GM12878 (cell line): ENCODE results near the gene RNPEP. TPM values are rescaled to one million over a fixed set of nuclear protein-coding genes. Genes with fewer than 3 reads are reported as not detected.

Experiments
- ATAC-seq: fragments of 200-7000 bp; cut with Tn5 transposase; 3 replicates; pipeline ENCODE4 v1.9.1; 2020; ENCODE audit warnings: mild to moderate bottlenecking, moderate library complexity
- BruUV-seq: library from RNA; stranded (reverse); fragments of 400-500 nt; replicated peaks from 2 replicates; lab custom pipeline; 2021; lab: Mats Ljungman, UMichigan
- CTCF ChIA-PET: fragments of 300-600 bp; sonication (Branson Sonifier 250); formaldehyde crosslinking; extraction: SDS; loops from one replicate; lab custom pipeline; 2021; ENCODE audit warnings: inconsistent platforms; lab: Yijun Ruan, JAX
- POLR2A ChIA-PET: fragments of 350-600 bp; formaldehyde crosslinking; extraction: SDS; loops from one replicate; lab custom pipeline; 2021; ENCODE audit warnings: inconsistent platforms; lab: Charles Lee
- RAD21 ChIA-PET: fragments of 300-600 bp; sonication (Branson Sonifier 250); formaldehyde crosslinking; loops from one replicate; lab custom pipeline; 2023; ENCODE audit warnings: antibody characterized with exemption; ENCODE audit not compliant: unreplicated experiment; lab: Charles Lee
- SMC1A ChIA-PET: fragments of 300-600 bp; sonication (Branson Sonifier 250); formaldehyde crosslinking; loops from one replicate; lab custom pipeline; 2023; ENCODE audit not compliant: unreplicated experiment, uncharacterized antibody; lab: Charles Lee
- DNase-seq: peaks from one replicate; pipeline ENCODE4 v3.0.0-alpha.2; 2011; ENCODE audit warnings: low read depth, low spot score
- FAIRE-seq: peaks from 3 replicates; lab custom pipeline; 2011; peaks lifted over from hg19 to GRCh38; lab: Jason Lieb, UNC
- H2AFZ ChIP-seq: 2 replicates; pipeline ENCODE4 v1.6.0; 2011; ENCODE audit warnings: low read depth, low read length, control low read depth; ENCODE audit not compliant: control insufficient read depth
- H3K27ac ChIP-seq: 2 replicates; pipeline ENCODE4 v1.5.1; 2011; ENCODE audit warnings: control low read depth; ENCODE audit not compliant: control insufficient read depth, insufficient read depth
- H3K27me3 ChIP-seq, 2 experiments: replicated peaks in 1 of 2; 2 replicates each; pipeline versions ENCODE4 v1.6.0 to v1.6.1; 2011; ENCODE audit warnings: low read length in 1 of 2; ENCODE audit not compliant: control insufficient read depth in 2 of 2, insufficient read depth in 2 of 2
- H3K36me3 ChIP-seq, 2 experiments: 2 replicates each; pipeline ENCODE4 v1.5.1; 2011; ENCODE audit warnings: low read length in 1 of 2; ENCODE audit not compliant: control insufficient read depth in 2 of 2, insufficient read depth in 2 of 2
- H3K4me1 ChIP-seq: 2 replicates; pipeline ENCODE4 v1.6.1; 2011; ENCODE audit warnings: mild to moderate bottlenecking, low read length, moderate library complexity, mixed read lengths; ENCODE audit not compliant: control insufficient read depth, insufficient read depth
- H3K4me2 ChIP-seq: 2 replicates; pipeline ENCODE4 v1.6.0; 2011; ENCODE audit warnings: control low read depth; ENCODE audit not compliant: control insufficient read depth, insufficient read depth
- H3K4me3 ChIP-seq: fragments of 200-600 bp; sonication (generic); 2 replicates; pipeline ENCODE4 v1.5.1; 2016
- H3K79me2 ChIP-seq: 2 replicates; pipeline ENCODE4 v1.6.0; 2011; ENCODE audit warnings: low read length; ENCODE audit not compliant: control insufficient read depth, insufficient read depth
- H3K9ac ChIP-seq: 2 replicates; pipeline ENCODE4 v1.8.0; 2011; ENCODE audit warnings: low read length, control low read depth, mixed read lengths; ENCODE audit not compliant: control insufficient read depth, insufficient read depth
- H3K9me3 ChIP-seq: replicated peaks from 3 replicates; pipeline ENCODE4 v1.5.1; 2011; ENCODE audit warnings: mild to moderate bottlenecking, low read length; ENCODE audit not compliant: control insufficient read depth, insufficient read depth
- H4K20me1 ChIP-seq: 2 replicates; pipeline ENCODE4 v1.6.0; 2011; ENCODE audit not compliant: control insufficient read depth, insufficient read depth
- BHLHE40 ChIP-seq, 2 experiments: fragments of 450-650 bp in 1 of 2; IDR thresholded peaks; 2 replicates each; pipeline ENCODE4 v1.6.1; 2011 to 2017; ENCODE audit warnings: low read depth in 2 of 2, borderline replicate concordance in 1 of 2, improper control_type of control experiment in 1 of 2, low read length in 1 of 2, mild to moderate bottlenecking in 1 of 2
- E2F8 ChIP-seq: fragments of 450-650 bp; IDR thresholded peaks from 2 replicates; pipeline ENCODE4 v1.6.1; 2018; ENCODE audit warnings: mild to moderate bottlenecking, low read depth, moderate library complexity; ENCODE audit not compliant: partially characterized antibody
- HDAC2 ChIP-seq: fragments of 200-600 bp; sonication (generic); IDR thresholded peaks from 2 replicates; pipeline ENCODE4 v1.6.1; 2017
- HDAC6 ChIP-seq: fragments of 200-600 bp; sonication (generic); IDR thresholded peaks from one replicate; pipeline ENCODE4 v1.8.0; 2017; ENCODE audit warnings: antibody characterized with exemption; ENCODE audit not compliant: unreplicated experiment
- JUND ChIP-seq: IDR thresholded peaks from 2 replicates; pipeline ENCODE4 v1.6.1; 2012; ENCODE audit warnings: low read depth, mild to moderate bottlenecking, low read length, improper control_type of control experiment, moderate library complexity
- KAT2A ChIP-seq: conservative IDR thresholded peaks from 2 replicates; pipeline ENCODE4 v1.6.1; 2011; ENCODE audit warnings: low read depth, low read length; ENCODE audit not compliant: control insufficient read depth
- KDM1A ChIP-seq: fragments of 200-600 bp; sonication (generic); IDR thresholded peaks from 2 replicates; pipeline ENCODE4 v1.6.1; 2016; ENCODE audit warnings: borderline replicate concordance
- MEF2B ChIP-seq: fragments of 450-650 bp; IDR thresholded peaks from 2 replicates; pipeline ENCODE4 v1.6.1; 2018; ENCODE audit warnings: mild to moderate bottlenecking, moderate library complexity; ENCODE audit not compliant: partially characterized antibody, poor library complexity, severe bottlenecking
- MYC ChIP-seq: IDR thresholded peaks from 2 replicates; pipeline ENCODE4 v1.6.1; 2011; ENCODE audit warnings: mild to moderate bottlenecking, low read length, moderate library complexity, inconsistent platforms; ENCODE audit not compliant: insufficient read depth, insufficient replicate concordance, insufficient read length, severe bottlenecking
- POLR2AphosphoS5 ChIP-seq: IDR thresholded peaks from 2 replicates; pipeline ENCODE4 v1.6.1; 2011; ENCODE audit warnings: mild to moderate bottlenecking, low read length, inconsistent platforms
- POU2F2 ChIP-seq: IDR thresholded peaks from 3 replicates; pipeline ENCODE4 v1.6.1; 2011; ENCODE audit warnings: low read depth, mild to moderate bottlenecking, low read length, borderline replicate concordance
- RELA ChIP-seq: fragments of 450-650 bp; IDR thresholded peaks from 2 replicates; pipeline ENCODE4 v1.8.0; 2014; ENCODE audit warnings: borderline replicate concordance; ENCODE audit not compliant: partially characterized antibody
- USF1 ChIP-seq: IDR thresholded peaks from 2 replicates; pipeline ENCODE4 v1.6.1; 2011; ENCODE audit warnings: borderline replicate concordance, low read depth, mild to moderate bottlenecking, moderate library complexity, mixed read lengths, low read length; ENCODE audit not compliant: insufficient read depth; ENCODE audit errors: extremely low read length
- ZNF592 ChIP-seq: fragments of 450-650 bp; IDR thresholded peaks from 2 replicates; pipeline ENCODE4 v1.6.1; 2017; ENCODE audit warnings: mild to moderate bottlenecking, moderate library complexity
- WGBS: methylation state at CpG from one replicate; pipeline ENCODE4 v1.1.6; 2016; ENCODE audit warnings: low lambda C conversion rate; ENCODE audit not compliant: insufficient replicate concordance, insufficient coverage; ENCODE audit errors: missing lambda C conversion rate; 5-methylcytosine and 5-hydroxymethylcytosine counted together
- in situ Hi-C: fragments of 300-500 bp; cut with MboI; formaldehyde crosslinking; loops from 9 replicates; pipeline ENCODE4 v1.14.3; 2018; ENCODE audit warnings: mixed read lengths
- intact Hi-C: fragments of 100-400 bp; cut with micrococcal nuclease; formaldehyde crosslinking; loops from one replicate; pipeline ENCODE4 v1.14.2; 2022; ENCODE audit not compliant: unreplicated experiment
- polyA plus RNA-seq, 11 experiments: library from polyadenylated mRNA; depleted of rRNA in 4 of 11; unstranded in 6 of 11; stranded (reverse) in 5 of 11; fragments of >200 nt; fragmentation: Nextera tagmentation in 4 of 11; fragmentation: Illumina TruSeq in 1 of 11; extraction: Ambion mirVana in 4 of 11; extraction: Trizol in 1 of 11; gene quantifications; 1 replicate in 1 of 11; 2 replicates in 10 of 11; pipeline versions ENCODE4 v1.2.1 to v1.2.3, GENCODE V29; 2011 to 2016; ENCODE audit warnings: inconsistent platforms in 2 of 11, missing spikeins in 2 of 11, low read depth in 1 of 11
- total RNA-seq, 4 experiments: library from RNA; depleted of rRNA in 3 of 4; stranded (reverse); fragments of >200 nt in 3 of 4; fragmentation: Illumina TruSeq in 1 of 4; extraction: Trizol in 1 of 4; gene quantifications; 2 replicates each; pipeline versions ENCODE4 v1.2.1 to v1.2.3, GENCODE V29; 2013 to 2021

Gene RNPEP
- total and polyA plus RNA-seq, 10 of the 15 experiments (the other 5 are each of a cell fraction or from before 2014, with no cell fraction given): 18.3 to 68.2 (median 44.6) TPM

- Histone ChIP-seq H2AFZ (no peak overlapping the region), H3K4me2 (no peak overlapping the region), H3K9me3 (no peaks in the 10 kb centered on the region), H3K27ac (no peak overlapping the region), H3K36me3 (peaks cover 8% of the 10 kb centered on the region in 2 experiments; a peak in 3 of 4 replicates), H3K27me3 (no peaks in the 10 kb centered on the region), H3K4me3 (no peak overlapping the region), H3K4me1 (peaks cover 11% of the 10 kb centered on the region), H3K9ac (no peak overlapping the region), H4K20me1 (no peaks in the 10 kb centered on the region), H3K79me2 (no peaks in the 10 kb centered on the region)
- no peak for ATAC-seq
- in situ Hi-C loops (no loop called here), intact Hi-C loops (no loop called here)
- POLR2A ChIA-PET: no interaction called here
- CTCF ChIA-PET: interaction anchor here (0.6 to 6.9 kb wide), 8 partner anchors 18 to 1674 kb away, joined by 3 to 171 read pairs (median 4); no protein-coding TSS in a partner anchor
- RAD21 ChIA-PET: interaction anchor here (1.4 to 5.8 kb wide), 2 partner anchors 113 to 129 kb away, joined by 5 to 76 read pairs; no protein-coding TSS in a partner anchor
- DNase-seq: no peak
- FAIRE-seq: no peak
- TF ChIP-seq POU2F2: no peak
- TF ChIP-seq BHLHE40 (IDR thresholded peaks at IDR 0.05; ENCODE audit: borderline replicate concordance in 1 of 2, low read depth in 2 of 2, low read length in 1 of 2): no peak
- TF ChIP-seq POLR2AphosphoS5: no peak
- TF ChIP-seq MYC: no peak
- no peak for TF ChIP-seq MEF2B
- TF ChIP-seq RELA: no peak
- no peak for TF ChIP-seq ZNF592
- TF ChIP-seq HDAC2: no peak
- TF ChIP-seq USF1: no peak
- TF ChIP-seq KAT2A: no peak
- no peak for TF ChIP-seq HDAC6
- TF ChIP-seq E2F8: no peak
- no peak for TF ChIP-seq JUND
- TF ChIP-seq KDM1A: no peak
- SMC1A ChIA-PET: no interaction called here
- BruUV-seq: no TSS peak
- 97% methylated on average over 2 of the region's 2 CpGs for WGBS
Observed at GRCh38 chr1:202005958-202006357, 23.5 kb downstream of the RNPEP start.
